SU-DHL-6 (cell line): Measurements from ENCODE around the gene GYG1.

ENCODE experiments used
- H2AFZ ChIP-seq: fragments of 200-600 bp; sonication (generic); 2 replicates; pipeline ENCODE4 v1.6.1; 2014; ENCODE audit warnings: low read depth, mild to moderate bottlenecking, moderate library complexity, mixed read lengths, antibody characterized with exemption, low read length; ENCODE audit not compliant: severe bottlenecking
- H3F3A ChIP-seq: fragments of 200-600 bp; shearing (Covaris generic); 2 replicates; pipeline ENCODE4 v1.6.0; 2016; ENCODE audit warnings: antibody characterized with exemption, mild to moderate bottlenecking; ENCODE audit not compliant: insufficient read depth
- H3K27ac ChIP-seq: fragments of 200-600 bp; sonication (generic); 2 replicates; pipeline ENCODE4 v1.5.1; 2016; ENCODE audit warnings: low read depth, mild to moderate bottlenecking, low read length, moderate library complexity, mixed read lengths
- H3K27me3 ChIP-seq: fragments of 200-600 bp; sonication (generic), shearing (Covaris generic); 2 replicates; pipeline ENCODE4 v1.6.0; 2014; ENCODE audit warnings: mild to moderate bottlenecking, low read length
- H3K36me3 ChIP-seq: fragments of 200-600 bp; sonication (generic); 2 replicates; pipeline ENCODE4 v1.6.1; 2014; ENCODE audit warnings: mild to moderate bottlenecking, low read length, mixed read lengths
- H3K4me2 ChIP-seq: fragments of 300-600, 200-600 bp; shearing (Covaris generic), sonication (generic); 2 replicates; pipeline ENCODE4 v1.6.0; 2014; ENCODE audit warnings: low read length, low read depth, mild to moderate bottlenecking; ENCODE audit not compliant: poor library complexity, severe bottlenecking
- H3K4me3 ChIP-seq: fragments of 200-600 bp; sonication (generic); 2 replicates; pipeline ENCODE4 v1.5.1; 2014; ENCODE audit warnings: antibody characterized with exemption, low read length, mild to moderate bottlenecking, mixed read lengths; ENCODE audit not compliant: insufficient read depth, poor library complexity, severe bottlenecking
- H3K79me2 ChIP-seq: fragments of 200-600 bp; sonication (generic); 2 replicates; pipeline ENCODE4 v1.6.1; 2014; ENCODE audit warnings: mild to moderate bottlenecking, low read length, moderate library complexity; ENCODE audit not compliant: insufficient read depth
- H3K9ac ChIP-seq: fragments of 200-600 bp; sonication (generic); 2 replicates; pipeline ENCODE4 v1.7.0; 2014; ENCODE audit warnings: mild to moderate bottlenecking, low read length
- H3K9me2 ChIP-seq: fragments of 200-600 bp; sonication (generic); replicated peaks from 2 replicates; pipeline ENCODE4 v1.6.1; 2014; ENCODE audit warnings: low read length; ENCODE audit not compliant: insufficient read depth
- H3K9me3 ChIP-seq: fragments of 200-600 bp; sonication (generic); 2 replicates; pipeline ENCODE4 v1.6.1; 2014; ENCODE audit warnings: low read length, mixed read lengths; ENCODE audit not compliant: insufficient read depth
- H4K20me1 ChIP-seq: fragments of 200-600 bp; sonication (generic); 2 replicates; pipeline ENCODE4 v1.6.1; 2014; ENCODE audit warnings: low read depth, mild to moderate bottlenecking, antibody characterized with exemption, low read length, moderate library complexity, mixed read lengths
- CTCF ChIP-seq: fragments of 200-600 bp; sonication (generic); IDR thresholded peaks from one replicate; pipeline ENCODE4 v1.5.1; 2017; ENCODE audit warnings: antibody characterized with exemption, mild to moderate bottlenecking, low read length, moderate library complexity; ENCODE audit not compliant: insufficient read depth, poor library complexity, severe bottlenecking
- EZH2phosphoT487 ChIP-seq: fragments of 200-600 bp; sonication (generic), shearing (Covaris generic); conservative IDR thresholded peaks from 2 replicates; pipeline ENCODE4 v1.6.1; 2018; ENCODE audit warnings: mild to moderate bottlenecking, antibody characterized with exemption, low read length, moderate library complexity, mixed read lengths

The GYG1 gene

GRCh38 chr3:148991219-148992026, at the start of gene GYG1:
TSS of gene GYG1 (plus strand) at chr3:148991540. CDS start at chr3:148991641, 101 bp downstream.
- Histone ChIP-seq H3K27ac (peak within 1 kb of the TSS; percentile 57), H3K9ac (peak within 1 kb of the TSS; percentile 83), H3F3A (0 out of 2 replicates have a peak, but pooled peaks cover 10% of the 10 kb centered on the region), H2AFZ (peak within 1 kb of the TSS; percentile 92), H3K9me2 (no peaks in the 10 kb centered on the region), H4K20me1 (no peaks in the 10 kb centered on the region), H3K27me3 (no peaks in the 10 kb centered on the region), H3K36me3 (no peaks in the 10 kb centered on the region), H3K79me2 (peaks cover 7% of the 10 kb centered on the region; the same call in 1 of the 2 replicates), H3K4me3 (peak within 1 kb of the TSS; percentile 86), H3K9me3 (no peaks in the 10 kb centered on the region), H3K4me2 (peak within 1 kb of the TSS; percentile 79)
- TF ChIP-seq EZH2phosphoT487 (no peak), CTCF (peak; percentile 52)

DNA sequence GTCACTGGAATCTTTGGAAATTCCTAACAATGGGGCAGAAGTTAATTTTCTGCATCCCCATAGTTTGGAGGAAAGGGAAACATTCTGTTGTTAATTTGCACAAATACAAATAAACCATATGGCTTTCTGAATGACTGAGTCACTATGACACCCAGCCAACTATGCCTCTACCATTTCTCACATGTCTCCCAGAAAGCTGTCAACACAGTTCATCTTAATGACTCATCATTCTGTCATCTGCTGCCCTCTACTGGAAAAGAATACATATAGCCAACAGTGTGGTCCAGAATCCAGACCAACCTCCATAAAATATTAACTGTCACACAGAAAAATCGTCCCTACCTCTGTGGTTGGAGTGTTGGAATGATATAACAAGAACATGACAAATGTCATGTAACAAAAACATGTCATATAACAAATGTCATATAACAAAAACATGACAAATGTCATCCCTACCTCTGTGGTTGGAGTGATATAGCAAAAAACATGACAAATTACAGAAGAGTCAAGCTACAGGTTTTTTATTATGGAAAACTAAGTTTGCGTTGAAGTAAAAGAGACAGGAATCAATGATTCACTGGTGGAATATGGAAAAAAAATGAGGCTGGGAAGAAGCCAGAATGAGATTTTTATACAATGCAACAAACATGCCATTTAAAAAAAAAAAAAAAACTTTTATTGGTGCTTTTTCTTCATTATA, 47.7 kb upstream of the GYG1 start:
- no peak overlapping the region for H2AFZ ChIP-seq
- no peak overlapping the region for H3K4me2 ChIP-seq
- H3K27me3 ChIP-seq: no peaks in the 10 kb centered on the region
- TF ChIP-seq EZH2phosphoT487 (no peak), CTCF (peak; percentile 55)
- no peak overlapping the region for H3K4me3 ChIP-seq
- H3K9me2 ChIP-seq: no peaks in the 10 kb centered on the region
- H3K9me3 ChIP-seq: no peaks in the 10 kb centered on the region
- H3F3A ChIP-seq: no peaks in the 10 kb centered on the region
- no peak overlapping the region for H3K9ac ChIP-seq
- no peaks in the 10 kb centered on the region for H3K36me3 ChIP-seq
- no peaks in the 10 kb centered on the region for H4K20me1 ChIP-seq
- H3K27ac ChIP-seq: no peak overlapping the region
- H3K79me2 ChIP-seq: no peaks in the 10 kb centered on the region

DNA sequence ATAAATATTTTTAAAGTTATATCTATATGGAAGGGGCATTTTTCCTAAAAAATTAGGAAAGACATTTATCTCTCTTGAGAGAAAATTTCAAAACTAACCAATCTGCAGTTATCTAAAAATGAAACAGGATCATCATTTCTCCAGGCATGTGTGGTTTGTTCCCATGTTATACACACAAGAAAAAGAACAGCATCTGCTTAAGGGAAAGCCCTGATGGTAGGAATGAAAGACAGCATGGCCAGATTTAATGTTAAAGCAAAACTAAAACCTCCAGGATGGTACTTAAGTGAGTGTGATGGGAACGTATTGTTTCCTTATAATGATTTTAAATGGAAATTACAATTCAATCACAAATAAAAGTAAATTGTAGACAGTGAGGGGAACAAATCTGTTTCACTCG, 46.2 kb upstream of the GYG1 start:
- TF ChIP-seq CTCF: no peak
- TF ChIP-seq EZH2phosphoT487: no peak
- no peak overlapping the region for H2AFZ ChIP-seq

More for the DNA sequence above, 46.2 kb upstream of the GYG1 start:
- H3K79me2 ChIP-seq: no peaks in the 10 kb centered on the region
- H3K9me2 ChIP-seq: no peaks in the 10 kb centered on the region
- no peaks in the 10 kb centered on the region for H4K20me1 ChIP-seq
- no peak overlapping the region for H3K4me3 ChIP-seq
- H3K9ac ChIP-seq: no peak overlapping the region
- no peaks in the 10 kb centered on the region for H3K9me3 ChIP-seq
- no peaks in the 10 kb centered on the region for H3K36me3 ChIP-seq
- no peak overlapping the region for H3K27ac ChIP-seq
- no peaks in the 10 kb centered on the region for H3F3A ChIP-seq
- no peak overlapping the region for H3K4me2 ChIP-seq
- no peaks in the 10 kb centered on the region for H3K27me3 ChIP-seq
